ENCODE data around the gene EXD2. TPM values are rescaled to one million over a fixed set of nuclear protein-coding genes. Genes with fewer than 3 reads are reported as not detected.

The EXD2 gene
- total RNA-seq, 4 donors from 2014 or later, result 14.9 to 28.0 (median 18.1) TPM

DNA sequence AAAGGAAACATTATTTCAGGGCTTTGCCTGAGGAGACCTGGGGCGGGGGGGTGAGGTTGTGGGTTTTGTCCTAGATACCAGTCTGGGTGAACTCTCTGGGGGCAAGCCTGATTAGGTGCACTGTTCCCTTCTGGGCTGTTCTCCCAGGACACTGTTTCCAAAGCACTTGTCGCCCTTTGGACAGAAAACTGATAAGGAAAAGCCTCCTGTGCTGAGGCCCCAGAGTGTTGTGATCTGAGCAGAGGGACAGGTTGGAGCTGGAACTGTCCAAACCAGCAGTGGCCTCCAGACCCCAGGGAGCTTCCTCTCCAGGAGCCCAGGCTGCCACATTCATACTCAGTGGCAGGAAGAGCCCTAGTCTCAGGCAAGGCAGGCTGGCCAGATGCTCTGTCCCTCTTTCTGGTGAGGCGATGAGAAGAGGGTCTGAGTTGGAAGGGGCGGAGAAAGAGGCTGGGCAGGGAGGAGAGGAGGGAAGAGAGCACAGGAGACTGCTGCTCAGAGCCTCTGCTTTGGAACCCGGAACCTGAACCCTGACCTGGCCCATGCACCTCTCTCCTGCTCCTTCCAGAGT is 70.5 kb downstream of the EXD2 start:
- no peak for TF ChIP-seq POLR2A (IDR thresholded peaks at IDR 0.05)
- TF ChIP-seq, protein P1, sequence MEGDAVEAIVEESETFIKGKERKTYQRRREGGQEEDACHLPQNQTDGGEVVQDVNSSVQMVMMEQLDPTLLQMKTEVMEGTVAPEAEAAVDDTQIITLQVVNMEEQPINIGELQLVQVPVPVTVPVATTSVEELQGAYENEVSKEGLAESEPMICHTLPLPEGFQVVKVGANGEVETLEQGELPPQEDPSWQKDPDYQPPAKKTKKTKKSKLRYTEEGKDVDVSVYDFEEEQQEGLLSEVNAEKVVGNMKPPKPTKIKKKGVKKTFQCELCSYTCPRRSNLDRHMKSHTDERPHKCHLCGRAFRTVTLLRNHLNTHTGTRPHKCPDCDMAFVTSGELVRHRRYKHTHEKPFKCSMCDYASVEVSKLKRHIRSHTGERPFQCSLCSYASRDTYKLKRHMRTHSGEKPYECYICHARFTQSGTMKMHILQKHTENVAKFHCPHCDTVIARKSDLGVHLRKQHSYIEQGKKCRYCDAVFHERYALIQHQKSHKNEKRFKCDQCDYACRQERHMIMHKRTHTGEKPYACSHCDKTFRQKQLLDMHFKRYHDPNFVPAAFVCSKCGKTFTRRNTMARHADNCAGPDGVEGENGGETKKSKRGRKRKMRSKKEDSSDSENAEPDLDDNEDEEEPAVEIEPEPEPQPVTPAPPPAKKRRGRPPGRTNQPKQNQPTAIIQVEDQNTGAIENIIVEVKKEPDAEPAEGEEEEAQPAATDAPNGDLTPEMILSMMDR (IDR thresholded peaks at IDR 0.05), result no peak
- WGBS, 2 donors, result 47 to 65% methylated on average over 5 of the region's 5 CpGs
- intact Hi-C loops (cut with DNase I; ENCODE audit: low total_unique reads), result no loop called here
- DNase-seq (ENCODE audit: low spot score in 2 of 2), result no peak
- H3K4me3 ChIP-seq (ENCODE audit: low read depth, poor library complexity, severe bottlenecking), result no peak overlapping the region

DNA sequence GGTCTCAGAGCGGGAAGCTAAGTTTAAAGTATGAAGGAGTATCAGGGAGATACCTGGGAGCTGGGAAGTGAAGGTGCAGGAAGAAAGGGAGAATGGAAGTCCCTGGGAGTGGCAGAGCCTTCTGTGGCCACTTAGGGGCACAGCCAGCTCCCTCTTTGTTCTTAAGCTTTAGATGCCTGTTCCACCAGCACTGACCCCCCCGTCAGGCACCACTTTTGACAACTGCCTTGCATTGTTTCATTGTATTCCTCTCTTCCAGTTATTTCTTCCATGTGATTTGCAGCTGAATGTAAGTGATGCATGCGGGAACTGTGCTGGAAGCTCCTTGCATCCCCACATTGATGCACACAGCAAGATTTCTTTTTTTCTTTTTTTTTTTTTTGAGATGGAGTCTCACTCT is 71.2 kb downstream of the EXD2 start:
- TF ChIP-seq POLR2A (IDR thresholded peaks at IDR 0.05), result no peak
- TF ChIP-seq, protein P1 (IDR thresholded peaks at IDR 0.05), result no peak
- no peak overlapping the region for H3K4me3 ChIP-seq (ENCODE audit: low read depth, poor library complexity, severe bottlenecking)
- DNase-seq (ENCODE audit: low spot score in 2 of 2), result peak in 1 of 2 donors; percentile 70
- WGBS, 2 donors, result 65 to 67% methylated on average over 3 of the region's 3 CpGs
- intact Hi-C loops (cut with DNase I; ENCODE audit: low total_unique reads), result no loop called here

DNA sequence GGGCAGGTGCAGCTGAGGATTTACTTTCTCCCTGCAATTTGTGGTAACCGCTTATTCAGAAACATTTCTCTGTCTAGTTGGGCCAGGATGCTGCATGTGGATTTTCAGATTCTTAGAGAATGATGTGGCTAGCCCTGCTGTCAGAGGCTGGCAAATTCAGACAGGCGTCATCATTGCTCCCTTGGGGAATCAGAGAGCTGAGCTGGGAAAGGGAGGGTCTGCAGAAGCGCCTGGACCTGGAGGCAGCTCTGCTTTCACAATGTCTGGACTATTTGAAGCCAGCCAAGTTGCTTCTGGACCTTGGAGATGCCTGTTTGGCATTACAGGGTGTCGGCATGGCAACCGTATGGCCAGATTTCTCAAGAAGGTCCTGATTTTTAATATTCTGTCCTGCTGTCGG is 72.1 kb downstream of the EXD2 start:
- intact Hi-C loops (cut with DNase I; ENCODE audit: low total_unique reads), result no loop called here
- no peak overlapping the region for H3K4me3 ChIP-seq (ENCODE audit: low read depth, poor library complexity, severe bottlenecking)
- no peak for TF ChIP-seq POLR2A (IDR thresholded peaks at IDR 0.05)
- TF ChIP-seq, protein P1 (IDR thresholded peaks at IDR 0.05), result no peak
- peak; percentile 84 to 94 for DNase-seq (ENCODE audit: low spot score in 2 of 2)
- WGBS, 2 donors, result 53 to 60% methylated on average over 6 of the region's 6 CpGs

DNA sequence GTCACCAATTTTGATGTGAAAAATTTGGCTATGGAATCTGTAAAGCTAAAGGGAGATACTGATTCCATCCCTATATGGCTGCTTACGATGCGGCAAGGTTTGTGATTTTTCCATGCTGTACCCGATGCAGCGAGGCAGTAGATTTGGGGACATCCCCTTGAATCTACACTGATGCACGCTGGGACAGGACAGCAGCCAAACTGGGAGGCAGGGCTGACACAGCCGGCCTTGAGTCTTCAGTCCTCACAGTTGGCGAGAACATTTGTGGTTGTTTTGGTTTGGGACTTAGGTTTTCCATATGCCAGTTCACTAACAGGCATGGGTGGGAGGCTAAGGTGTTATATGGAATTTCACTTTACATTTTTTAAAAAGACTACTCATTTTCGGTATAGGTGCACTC is 72.5 kb downstream of the EXD2 start:
- peak in 1 of 2 donors; percentile 86 for DNase-seq (ENCODE audit: low spot score in 2 of 2)

DNA sequence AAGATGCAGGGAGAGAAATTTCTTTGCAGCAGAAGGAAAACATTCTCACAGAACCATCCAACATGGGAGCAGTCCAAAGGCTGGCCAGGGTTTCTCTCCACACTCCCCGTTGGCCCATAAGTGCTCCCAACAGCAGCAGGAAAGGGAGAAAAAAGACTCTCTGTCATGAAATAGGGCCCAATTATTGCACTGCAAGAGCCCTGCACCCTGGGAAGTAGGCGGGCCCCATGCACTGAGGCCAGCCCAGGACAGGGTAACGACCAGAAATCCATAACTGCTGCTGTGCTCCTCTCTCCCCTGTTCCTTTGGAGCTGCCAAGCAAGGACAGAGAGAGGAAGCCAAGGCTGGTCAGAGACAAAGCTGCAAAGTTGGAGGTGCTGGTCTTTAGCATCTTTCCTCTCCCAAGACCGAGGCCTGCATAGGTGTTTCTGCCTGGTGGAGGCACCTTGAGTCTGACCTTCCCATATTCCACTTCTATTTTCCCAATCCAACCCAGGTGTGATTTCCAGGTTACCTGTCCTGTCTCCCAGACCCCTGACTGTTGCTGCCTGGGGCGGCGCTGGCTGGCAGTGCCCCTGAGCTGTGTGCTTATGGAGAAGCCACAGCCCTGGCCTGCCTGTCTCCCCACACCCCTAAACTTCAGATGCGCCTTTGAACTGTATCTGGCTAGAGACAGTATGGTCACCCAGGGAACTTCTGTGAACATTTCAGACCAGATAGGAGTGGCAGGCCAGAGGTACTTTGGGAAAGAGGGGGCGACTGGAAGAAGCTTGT is 75.5 kb downstream of the EXD2 start:
- H3K4me3 ChIP-seq (ENCODE audit: low read depth, poor library complexity, severe bottlenecking), result no peak overlapping the region
- intact Hi-C loops (cut with DNase I; ENCODE audit: low total_unique reads), result no loop called here
- 79 to 87% methylated on average over 8 of the region's 8 CpGs for whole genome bisulfite sequencing, 2 donors
- no peak for DNase-seq (ENCODE audit: low spot score in 2 of 2)
- no peak for TF ChIP-seq POLR2A (IDR thresholded peaks at IDR 0.05)
- TF ChIP-seq, protein P1 (IDR thresholded peaks at IDR 0.05), result no peak

More for the DNA sequence above, 72.5 kb downstream of the EXD2 start:
- 51 to 60% methylated on average over 8 of the region's 8 CpGs for WGBS, 2 donors
- intact Hi-C loops (cut with DNase I; ENCODE audit: low total_unique reads), result no loop called here
- no peak for TF ChIP-seq POLR2A (IDR thresholded peaks at IDR 0.05)
- TF ChIP-seq, protein P1 (IDR thresholded peaks at IDR 0.05), result no peak
- no peak overlapping the region for H3K4me3 ChIP-seq (ENCODE audit: low read depth, poor library complexity, severe bottlenecking)

Measured in lower leg skin (tissue), 4 donors.